ENCODE measurements around the gene OPRPN. TPM values are rescaled to one million over a fixed set of nuclear protein-coding genes. Genes with fewer than 3 reads are reported as not detected.
A peak's percentile ranks its signal among the peaks of the same experiment; 100 is the strongest.

The OPRPN gene
- total and polyA plus RNA-seq, 3 experiments from 2014 or later, result not detected

GRCh38 chr4:70437197-70437596, 39.5 kb downstream of the OPRPN start:
- H3K27me3 ChIP-seq (ENCODE audit: insufficient read depth, low read length, poor library complexity, severe bottlenecking), result no peaks in the 10 kb centered on the region
- no peaks in the 10 kb centered on the region for H3K4me1 Mint-ChIP-seq
- no peak for DNase-seq
- ChIA-PET CTCF (no interaction called here), POLR2A (no interaction called here)
- H3K27ac Mint-ChIP-seq, result no peak overlapping the region
- no peaks in the 10 kb centered on the region for H3K4me1 ChIP-seq (ENCODE audit: insufficient read depth, low read length)
- H3K27me3 Mint-ChIP-seq, result peaks cover 0 to 1% of the 10 kb centered on the region in 2 donors
- H3K36me3 ChIP-seq (ENCODE audit: insufficient read depth, low read length), result no peaks in the 10 kb centered on the region
- no peaks in the 10 kb centered on the region for H3K9me3 ChIP-seq (ENCODE audit: low read length)
- H3K36me3 Mint-ChIP-seq, result no peaks in the 10 kb centered on the region
- no peak overlapping the region for H3K27ac ChIP-seq (ENCODE audit: low read depth, low read length)
- peaks cover 0 to 6% (median 2%) of the 10 kb centered on the region in 5 donors for H3K9me3 Mint-ChIP-seq
- no peak overlapping the region for H3K4me3 Mint-ChIP-seq
- no peak overlapping the region for H3K4me3 ChIP-seq (ENCODE audit: low read length)

GRCh38 chr4:70442474-70442873, 44.7 kb downstream of the OPRPN start:
- H3K4me3 ChIP-seq (ENCODE audit: low read length), result no peak overlapping the region
- no peaks in the 10 kb centered on the region for H3K27me3 ChIP-seq (ENCODE audit: insufficient read depth, low read length, poor library complexity, severe bottlenecking)
- no peaks in the 10 kb centered on the region for H3K9me3 ChIP-seq (ENCODE audit: low read length)
- no peaks in the 10 kb centered on the region for H3K4me1 ChIP-seq (ENCODE audit: insufficient read depth, low read length)
- ChIA-PET CTCF (no interaction called here), POLR2A (no interaction called here)
- Mint-ChIP-seq H3K36me3 (no peaks in the 10 kb centered on the region), H3K27ac (no peak overlapping the region), H3K4me1 (no peaks in the 10 kb centered on the region), H3K27me3 (no peaks in the 10 kb centered on the region), H3K4me3 (no peak overlapping the region), H3K9me3 (peaks cover 0 to 2% (median 0%) of the 10 kb centered on the region in 5 donors)
- no peaks in the 10 kb centered on the region for H3K36me3 ChIP-seq (ENCODE audit: insufficient read depth, low read length)
- no peak overlapping the region for H3K27ac ChIP-seq (ENCODE audit: low read depth, low read length)
- no peak for DNase-seq

- ChIA-PET POLR2A (no interaction called here), CTCF (no interaction called here)
- no peaks in the 10 kb centered on the region for H3K9me3 ChIP-seq (ENCODE audit: low read length)
- H3K4me3 Mint-ChIP-seq, result no peak overlapping the region
- H3K27ac ChIP-seq (ENCODE audit: low read depth, low read length), result no peak overlapping the region
- H3K36me3 Mint-ChIP-seq, result no peaks in the 10 kb centered on the region
- H3K36me3 ChIP-seq (ENCODE audit: insufficient read depth, low read length), result no peaks in the 10 kb centered on the region
- no peaks in the 10 kb centered on the region for H3K27me3 ChIP-seq (ENCODE audit: insufficient read depth, low read length, poor library complexity, severe bottlenecking)
- H3K9me3 Mint-ChIP-seq, result peaks cover 0 to 2% (median 0%) of the 10 kb centered on the region in 5 donors
- no peaks in the 10 kb centered on the region for H3K4me1 Mint-ChIP-seq
- DNase-seq, result no peak
- H3K4me1 ChIP-seq (ENCODE audit: insufficient read depth, low read length), result no peaks in the 10 kb centered on the region
- H3K4me3 ChIP-seq (ENCODE audit: low read length), result no peak overlapping the region
- H3K27ac Mint-ChIP-seq, result no peak overlapping the region
- no peaks in the 10 kb centered on the region for H3K27me3 Mint-ChIP-seq
Measured at GRCh38 chr4:70443329-70443728, 45.6 kb downstream of the OPRPN start.

- no peaks in the 10 kb centered on the region for H3K4me1 Mint-ChIP-seq
- Histone ChIP-seq H3K27ac (ENCODE audit: low read depth, low read length) (no peak overlapping the region), H3K36me3 (ENCODE audit: insufficient read depth, low read length) (no peaks in the 10 kb centered on the region), H3K4me1 (ENCODE audit: insufficient read depth, low read length) (no peaks in the 10 kb centered on the region), H3K27me3 (ENCODE audit: insufficient read depth, low read length, poor library complexity, severe bottlenecking) (no peaks in the 10 kb centered on the region), H3K9me3 (ENCODE audit: low read length) (no peaks in the 10 kb centered on the region), H3K4me3 (ENCODE audit: low read length) (no peak overlapping the region)
- H3K27ac Mint-ChIP-seq, result peak overlapping the region in 1 of 8 donors; percentile 1
- POLR2A ChIA-PET, result no interaction called here
- CTCF ChIA-PET, result no interaction called here
- H3K4me3 Mint-ChIP-seq, result no peak overlapping the region
- H3K9me3 Mint-ChIP-seq, result no peaks in the 10 kb centered on the region
- no peaks in the 10 kb centered on the region for H3K36me3 Mint-ChIP-seq
- no peak for DNase-seq
- H3K27me3 Mint-ChIP-seq, result peaks cover 0 to under 1% of the 10 kb centered on the region in 2 donors
Measured at GRCh38 chr4:70449220-70449619, 51.5 kb downstream of the OPRPN start.

GRCh38 chr4:70452946-70453345, 55.2 kb downstream of the OPRPN start:
- Histone ChIP-seq H3K9me3 (ENCODE audit: low read length) (no peaks in the 10 kb centered on the region), H3K4me3 (ENCODE audit: low read length) (no peak overlapping the region), H3K27me3 (ENCODE audit: insufficient read depth, low read length, poor library complexity, severe bottlenecking) (no peaks in the 10 kb centered on the region), H3K4me1 (ENCODE audit: insufficient read depth, low read length) (no peaks in the 10 kb centered on the region), H3K36me3 (ENCODE audit: insufficient read depth, low read length) (no peaks in the 10 kb centered on the region), H3K27ac (ENCODE audit: low read depth, low read length) (no peak overlapping the region)
- no peak for DNase-seq
- ChIA-PET POLR2A (no interaction called here), CTCF (no interaction called here)
- Mint-ChIP-seq H3K4me3 (no peak overlapping the region), H3K27me3 (peaks cover 1 to 4% of the 10 kb centered on the region in 2 donors), H3K27ac (no peak overlapping the region), H3K9me3 (peaks cover 0 to 2% (median 0%) of the 10 kb centered on the region in 5 donors), H3K36me3 (no peaks in the 10 kb centered on the region), H3K4me1 (no peaks in the 10 kb centered on the region)

Other genes with a start within 250 kb of the OPRPN start
- not detected for gene PRR27, start 243.7 kb upstream of the OPRPN start, total RNA-seq
- not detected for gene PRR27, start 243.7 kb upstream of the OPRPN start, polyA plus RNA-seq
- gene ODAM, start 202.2 kb upstream of the OPRPN start, total RNA-seq, result not detected
- not detected for gene ODAM, start 202.2 kb upstream of the OPRPN start, polyA plus RNA-seq
- gene FDCSP, start 171.8 kb upstream of the OPRPN start, total RNA-seq, result not detected
- not detected for gene FDCSP, start 171.8 kb upstream of the OPRPN start, polyA plus RNA-seq
- gene CSN3, start 155.3 kb upstream of the OPRPN start, total RNA-seq, result not detected
- gene CSN3, start 155.3 kb upstream of the OPRPN start, polyA plus RNA-seq, result not detected
- not detected for gene CABS1, start 63.0 kb upstream of the OPRPN start, total RNA-seq
- gene CABS1, start 63.0 kb upstream of the OPRPN start, polyA plus RNA-seq, result not detected
- not detected for gene SMR3A, start 37.2 kb upstream of the OPRPN start, total RNA-seq
- not detected for gene SMR3A, start 37.2 kb upstream of the OPRPN start, polyA plus RNA-seq
- not detected for gene SMR3B, start 14.8 kb upstream of the OPRPN start, total RNA-seq
- gene SMR3B, start 14.8 kb upstream of the OPRPN start, polyA plus RNA-seq, result not detected
- gene MUC7, start 74.3 kb downstream of the OPRPN start, total RNA-seq, result not detected
- gene MUC7, start 74.3 kb downstream of the OPRPN start, polyA plus RNA-seq, result not detected
- gene AMTN, start 120.6 kb downstream of the OPRPN start, total RNA-seq, result not detected
- gene AMTN, start 120.6 kb downstream of the OPRPN start, polyA plus RNA-seq, result not detected
- not detected for gene AMBN, start 194.3 kb downstream of the OPRPN start, total RNA-seq
- gene AMBN, start 194.3 kb downstream of the OPRPN start, polyA plus RNA-seq, result not detected
- gene ENAM, start 230.8 kb downstream of the OPRPN start, total RNA-seq, result not detected
- not detected for gene ENAM, start 230.8 kb downstream of the OPRPN start, polyA plus RNA-seq

Measured in CD8-positive, alpha-beta memory T cell (primary cell).